Vagina (tissue), 2 donors: ENCODE measurements around the gene OR56A3.

ENCODE experiments used
- CTCF ChIP-seq, 3 experiments: fragments of 450-650 bp in 2 of 3; fragments of 200-600 bp in 1 of 3; sonication (generic) in 1 of 3; IDR thresholded peaks; one replicate each; pipeline ENCODE4 v1.5.1; 2017 to 2019; ENCODE audit warnings: antibody characterized with exemption in 3 of 3, mild to moderate bottlenecking in 2 of 3, moderate library complexity in 2 of 3
- POLR2A ChIP-seq, 2 donors: fragments of 450-650 bp; IDR thresholded peaks; one replicate each; pipeline ENCODE4 v1.6.1; 2017; ENCODE audit warnings: antibody characterized with exemption in 2 of 2, mild to moderate bottlenecking in 2 of 2, moderate library complexity in 2 of 2

- no peak for TF ChIP-seq CTCF (IDR thresholded peaks at IDR 0.05)
- no peak for TF ChIP-seq POLR2A (IDR thresholded peaks at IDR 0.05)
These were observed 11.4 kb upstream of the OR56A3 start for GRCh38 chr11:5930614-5931013.
